Keratinocyte (primary cell): ENCODE measurements around the gene ASB14.

Experiments
- CTCF ChIP-seq, 3 experiments: IDR thresholded peaks in 1 of 3; conservative IDR thresholded peaks in 1 of 3; optimal IDR thresholded peaks in 1 of 3; 2 replicates in 2 of 3; 3 replicates in 1 of 3; pipeline versions ENCODE3 to v1.5.1; 2011; ENCODE audit warnings: low read length in 3 of 3, mild to moderate bottlenecking in 3 of 3, moderate library complexity in 2 of 3, control low read depth in 1 of 3, inconsistent platforms in 1 of 3; ENCODE audit not compliant: insufficient read depth in 2 of 3; ENCODE audit errors: extremely low read depth in 1 of 3
- EZH2 ChIP-seq: IDR thresholded peaks from one replicate; pipeline ENCODE4 v1.6.1; 2012; ENCODE audit warnings: inconsistent platforms, mild to moderate bottlenecking, low read length, moderate library complexity

GRCh38 chr3:57233799-57234198 lies 58.7 kb downstream of the ASB14 start:
- TF ChIP-seq CTCF (optimal IDR thresholded peaks at IDR 0.05 in 1 of 3, IDR thresholded peaks at IDR 0.05 in 1 of 3, conservative IDR thresholded peaks at IDR 0.05 in 1 of 3; ENCODE audit: extremely low read depth in 1 of 3, insufficient read depth in 2 of 3, low read length in 3 of 3), result no peak
- TF ChIP-seq EZH2, result no peak
